Activated T-helper 17 cell treated with anti-CD3 and anti-CD28 coated beads, Interleukin-2, amount 50 U/mL, for 72 hours (primary cell): ENCODE data around the gene GRAMD4. TPM values are rescaled to one million over a fixed set of nuclear protein-coding genes. Genes with fewer than 3 reads are reported as not detected.

ENCODE experiments used
- ATAC-seq: fragments of 150-1000 bp; cut with Tn5 transposase; replicated peaks from 2 replicates; pipeline ENCODE4 v1.10.0; 2021; ENCODE audit warnings: mild to moderate bottlenecking, moderate library complexity
- H3K27ac Mint-ChIP-seq: one replicate; pipeline ENCODE4 v1.8.0; 2022; ENCODE audit warnings: mixed read lengths
- H3K27me3 Mint-ChIP-seq: one replicate; pipeline ENCODE4 v1.8.0; 2022; ENCODE audit warnings: mixed read lengths
- H3K36me3 Mint-ChIP-seq: one replicate; pipeline ENCODE4 v1.8.0; 2022; ENCODE audit warnings: low read depth, mild to moderate bottlenecking, mixed read lengths
- H3K4me1 Mint-ChIP-seq: one replicate; pipeline ENCODE4 v1.8.0; 2022; ENCODE audit warnings: mixed read lengths
- H3K4me3 Mint-ChIP-seq: one replicate; pipeline ENCODE4 v1.8.0; 2022; ENCODE audit warnings: mild to moderate bottlenecking, mixed read lengths
- H3K9me3 Mint-ChIP-seq: one replicate; pipeline ENCODE4 v1.8.0; 2022; ENCODE audit warnings: mixed read lengths
- total RNA-seq, 2 donors: library from RNA; stranded (reverse); gene quantifications; one replicate each; pipeline ENCODE4 v1.2.3, GENCODE V29; 2022

Gene GRAMD4
- total RNA-seq, 2 donors from 2014 or later: 23.6 to 51.0 TPM

GRCh38 chr22:46688949-46689348 is 68.8 kb downstream of the GRAMD4 start:
- Mint-ChIP-seq H3K36me3 (peaks cover 94% of the 10 kb centered on the region), H3K27ac (peak overlapping the region; percentile 39)

GRCh38 chr22:46690146-46690545 is 70.0 kb downstream of the GRAMD4 start:
- Mint-ChIP-seq H3K27me3 (no peaks in the 10 kb centered on the region), H3K4me1 (peaks cover 4% of the 10 kb centered on the region), H3K9me3 (no peaks in the 10 kb centered on the region), H3K36me3 (peaks cover 95% of the 10 kb centered on the region), H3K4me3 (no peak overlapping the region), H3K27ac (no peak overlapping the region)
- no peak for ATAC-seq

More at GRCh38 chr22:46688949-46689348, 68.8 kb downstream of the GRAMD4 start:
- Mint-ChIP-seq H3K4me1 (peaks cover 4% of the 10 kb centered on the region), H3K27me3 (no peaks in the 10 kb centered on the region), H3K9me3 (no peaks in the 10 kb centered on the region), H3K4me3 (no peak overlapping the region)
- peak; percentile 11 for ATAC-seq

- H3K4me1 Mint-ChIP-seq: no peaks in the 10 kb centered on the region
- H3K36me3 Mint-ChIP-seq: peaks cover 95% of the 10 kb centered on the region
- no peaks in the 10 kb centered on the region for H3K9me3 Mint-ChIP-seq
- ATAC-seq: no peak
- peak overlapping the region; percentile 48 for H3K27ac Mint-ChIP-seq
- H3K27me3 Mint-ChIP-seq: no peaks in the 10 kb centered on the region
- no peak overlapping the region for H3K4me3 Mint-ChIP-seq
Measured at GRCh38 chr22:46691571-46691970, 71.4 kb downstream of the GRAMD4 start.

DNA sequence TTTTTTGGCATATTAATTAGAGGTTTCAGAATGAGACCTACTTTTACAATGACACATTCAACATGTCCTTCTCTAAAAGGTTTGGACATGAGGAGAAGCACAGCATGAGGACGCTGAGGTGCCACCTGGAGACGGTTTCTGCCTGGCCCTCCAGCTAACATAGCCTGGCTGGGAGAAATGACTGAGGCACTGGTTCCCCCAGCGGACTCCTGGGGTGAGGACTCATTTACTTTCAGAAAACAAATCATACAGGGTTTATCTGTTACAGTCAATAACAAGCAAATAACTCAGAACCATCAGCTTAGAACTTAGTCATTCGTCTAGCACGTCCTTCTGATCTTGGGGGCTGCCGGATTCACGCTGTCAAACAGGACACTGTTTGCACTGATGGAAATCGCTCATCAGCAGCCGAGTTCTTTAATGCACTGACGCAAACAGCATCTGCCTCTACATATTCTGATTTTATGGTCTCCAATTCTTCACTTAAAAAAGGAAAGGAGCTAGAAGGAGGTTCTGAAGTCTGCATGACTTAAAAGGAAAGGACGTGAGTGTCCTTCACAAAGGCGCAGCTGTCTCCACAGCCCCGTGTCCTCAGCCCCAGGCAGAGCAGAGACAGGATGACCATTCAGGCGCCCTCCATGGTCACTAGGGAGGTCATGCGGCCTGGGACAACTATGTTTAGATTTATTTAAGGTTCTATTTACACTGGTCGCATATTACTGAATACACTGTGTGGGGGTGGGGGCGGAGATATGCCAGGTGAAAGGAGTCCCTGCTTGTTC is 73.6 kb downstream of the GRAMD4 start:
- H3K4me3 Mint-ChIP-seq: no peak overlapping the region
- no peaks in the 10 kb centered on the region for H3K27me3 Mint-ChIP-seq
- no peaks in the 10 kb centered on the region for H3K4me1 Mint-ChIP-seq
- H3K9me3 Mint-ChIP-seq: no peaks in the 10 kb centered on the region
- H3K27ac Mint-ChIP-seq: no peak overlapping the region
- peak; percentile 18 for ATAC-seq
- peaks cover 100% of the 10 kb centered on the region for H3K36me3 Mint-ChIP-seq

DNA sequence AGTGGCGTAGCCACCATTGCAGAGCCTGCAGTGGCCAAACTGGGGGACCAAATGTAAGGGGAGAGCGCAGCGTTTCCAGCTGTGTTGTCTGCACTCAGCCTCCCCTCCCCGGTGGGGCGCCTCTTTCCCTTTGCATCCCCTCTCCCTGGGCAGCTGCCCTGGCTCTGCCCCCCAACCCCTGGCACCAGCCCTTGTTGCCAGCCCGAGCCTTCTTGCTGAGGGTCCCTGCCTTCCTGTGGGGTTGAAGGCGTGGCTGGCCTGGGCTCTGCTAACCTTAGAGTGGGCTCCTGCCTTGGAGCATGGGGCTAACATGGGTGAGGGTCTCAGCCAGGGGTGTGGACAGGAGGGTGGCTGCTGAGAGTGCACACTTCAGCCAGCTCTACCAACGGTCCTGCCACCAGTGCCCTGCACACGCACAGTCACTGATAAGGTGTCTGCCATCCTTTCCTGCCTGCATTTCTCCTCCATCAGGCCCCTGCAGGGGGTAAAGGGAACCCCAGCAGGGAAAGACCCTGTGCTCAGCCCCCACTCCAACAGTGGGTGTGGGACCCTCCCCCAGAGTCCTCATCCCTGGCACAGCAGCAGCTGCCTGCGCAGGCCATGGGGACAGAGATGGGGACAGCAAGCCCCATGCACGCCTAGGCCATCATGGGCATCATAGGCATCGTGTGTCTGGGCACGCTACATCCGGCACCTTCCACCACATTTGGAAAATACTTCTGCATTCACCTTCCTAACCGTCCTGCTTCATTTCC is 74.4 kb downstream of the GRAMD4 start:
- Mint-ChIP-seq H3K9me3 (no peaks in the 10 kb centered on the region), H3K4me1 (no peaks in the 10 kb centered on the region), H3K36me3 (peaks cover 100% of the 10 kb centered on the region), H3K27me3 (no peaks in the 10 kb centered on the region), H3K4me3 (no peak overlapping the region), H3K27ac (no peak overlapping the region)
- no peak for ATAC-seq

DNA sequence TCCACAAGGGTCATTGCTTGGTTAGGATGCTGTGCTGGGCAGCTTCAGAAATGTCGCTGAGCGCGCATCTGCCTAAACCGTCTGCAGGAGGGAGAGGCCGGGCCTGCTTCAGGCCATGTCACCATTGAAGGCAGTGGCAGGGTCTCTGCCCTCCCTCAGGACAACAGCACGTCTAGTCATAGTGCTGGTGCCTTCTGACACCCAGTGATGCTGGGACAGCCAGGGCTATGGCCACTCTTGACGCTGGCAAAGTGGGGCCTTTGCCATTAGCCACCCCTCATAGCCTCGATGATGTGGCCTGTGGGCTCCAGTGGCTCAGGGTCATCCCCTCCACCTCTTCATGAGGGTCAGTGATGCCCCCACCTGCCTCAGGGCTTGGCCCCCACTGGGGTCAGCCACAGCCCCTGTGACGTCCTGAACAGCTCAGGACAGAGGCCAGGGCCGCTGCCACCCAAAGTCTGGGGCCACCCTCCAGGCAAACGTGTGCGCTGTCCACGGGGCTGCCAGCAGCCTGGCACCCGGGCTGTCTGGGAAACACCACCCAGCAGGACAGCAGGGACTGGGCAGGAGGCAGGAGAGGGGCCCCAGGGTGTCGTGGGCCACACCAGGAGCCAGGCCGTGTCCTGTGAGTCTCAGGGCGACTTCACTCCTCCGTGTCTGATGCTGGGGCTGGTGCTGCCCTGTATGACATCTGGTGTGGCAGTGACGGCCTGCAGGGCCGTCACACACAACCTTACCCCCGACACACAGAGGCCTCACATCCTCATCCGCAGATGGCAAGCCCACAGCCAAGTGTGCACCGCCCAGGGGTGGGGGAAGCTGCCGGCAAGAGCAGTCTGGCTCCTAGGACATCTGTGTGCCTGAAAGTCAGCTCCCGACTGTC is 75.4 kb downstream of the GRAMD4 start:
- Mint-ChIP-seq H3K4me1 (no peaks in the 10 kb centered on the region), H3K27me3 (no peaks in the 10 kb centered on the region), H3K4me3 (no peak overlapping the region), H3K27ac (no peak overlapping the region), H3K9me3 (no peaks in the 10 kb centered on the region), H3K36me3 (peaks cover 100% of the 10 kb centered on the region)
- no peak for ATAC-seq

DNA sequence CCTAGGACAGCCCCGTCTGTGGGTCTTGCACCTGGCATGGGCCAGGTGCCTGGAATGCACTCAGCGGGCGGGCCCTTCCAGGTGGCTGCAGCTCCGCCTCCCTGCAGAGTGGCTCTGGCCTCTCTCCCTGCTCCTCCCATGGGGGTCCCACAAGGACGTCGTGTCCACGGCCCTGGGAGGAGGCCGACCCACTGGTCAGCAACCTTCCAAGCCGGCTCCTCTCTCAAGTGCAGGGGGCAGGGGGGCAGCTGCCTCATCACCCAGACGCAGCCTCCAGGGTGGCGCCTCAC is 76.0 kb downstream of the GRAMD4 start:
- H3K36me3 Mint-ChIP-seq: peaks cover 100% of the 10 kb centered on the region
- ATAC-seq: no peak
- no peak overlapping the region for H3K27ac Mint-ChIP-seq
- H3K4me3 Mint-ChIP-seq: no peak overlapping the region
- H3K9me3 Mint-ChIP-seq: no peaks in the 10 kb centered on the region
- no peaks in the 10 kb centered on the region for H3K4me1 Mint-ChIP-seq
- H3K27me3 Mint-ChIP-seq: no peaks in the 10 kb centered on the region

DNA sequence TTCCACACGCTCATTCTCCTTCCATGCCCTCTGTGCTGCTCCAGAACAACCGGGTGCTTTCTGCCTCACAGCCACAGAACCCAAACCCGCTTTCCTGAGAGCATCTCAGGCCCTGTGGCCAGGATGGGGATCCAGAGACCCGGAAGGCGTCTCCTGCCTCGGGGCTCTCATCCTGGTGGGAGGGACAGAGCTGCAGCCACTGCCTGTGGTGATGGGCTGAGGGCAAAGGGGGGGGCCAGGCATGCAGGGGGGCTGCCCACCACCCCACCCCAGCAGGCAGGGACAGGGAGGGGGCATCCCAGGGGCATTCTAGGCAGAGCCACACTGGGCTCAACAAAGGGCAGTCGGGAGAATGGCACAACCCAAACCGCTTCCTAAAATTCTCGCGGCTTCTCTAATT is 76.4 kb downstream of the GRAMD4 start:
- H3K27me3 Mint-ChIP-seq: no peaks in the 10 kb centered on the region
- peaks cover 100% of the 10 kb centered on the region for H3K36me3 Mint-ChIP-seq
- H3K27ac Mint-ChIP-seq: no peak overlapping the region
- H3K4me3 Mint-ChIP-seq: no peak overlapping the region
- no peaks in the 10 kb centered on the region for H3K9me3 Mint-ChIP-seq
- no peaks in the 10 kb centered on the region for H3K4me1 Mint-ChIP-seq
- no peak for ATAC-seq

- no peaks in the 10 kb centered on the region for H3K4me1 Mint-ChIP-seq
- no peak overlapping the region for H3K4me3 Mint-ChIP-seq
- peaks cover 100% of the 10 kb centered on the region for H3K36me3 Mint-ChIP-seq
- H3K9me3 Mint-ChIP-seq: no peaks in the 10 kb centered on the region
- H3K27ac Mint-ChIP-seq: no peak overlapping the region
- no peaks in the 10 kb centered on the region for H3K27me3 Mint-ChIP-seq
- no peak for ATAC-seq
Measured at GRCh38 chr22:46697811-46698515, 77.8 kb downstream of the GRAMD4 start.

- peak overlapping the region; percentile 28 for H3K27ac Mint-ChIP-seq
- H3K36me3 Mint-ChIP-seq: peaks cover 100% of the 10 kb centered on the region
Measured at GRCh38 chr22:46699091-46699490, 78.9 kb downstream of the GRAMD4 start.

DNA sequence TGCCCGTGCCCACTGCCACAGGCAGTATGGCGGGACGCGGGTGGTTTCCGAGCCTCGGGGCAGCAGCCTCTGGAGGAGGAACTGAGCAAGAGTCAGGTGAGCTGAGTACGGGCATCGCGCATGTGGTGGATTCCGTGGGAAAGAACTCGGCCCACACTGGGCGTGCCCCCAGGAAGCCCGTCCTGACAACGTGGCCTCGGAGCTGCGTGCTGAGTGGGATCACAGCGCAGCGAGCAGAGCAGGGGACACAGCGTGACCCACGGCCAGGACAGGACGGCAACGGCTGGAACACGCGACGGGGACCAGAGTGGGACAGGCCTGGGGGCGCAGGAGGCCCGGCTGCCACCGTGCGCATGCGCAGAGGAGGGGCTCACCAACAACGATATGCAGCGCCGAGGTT is 81.1 kb downstream of the GRAMD4 start:
- Mint-ChIP-seq H3K4me3 (no peak overlapping the region), H3K9me3 (no peaks in the 10 kb centered on the region), H3K4me1 (no peaks in the 10 kb centered on the region), H3K27ac (no peak overlapping the region), H3K36me3 (peaks cover 100% of the 10 kb centered on the region), H3K27me3 (no peaks in the 10 kb centered on the region)
- ATAC-seq: no peak

More at GRCh38 chr22:46699091-46699490, 78.9 kb downstream of the GRAMD4 start:
- no peak for ATAC-seq
- no peaks in the 10 kb centered on the region for H3K27me3 Mint-ChIP-seq
- H3K4me1 Mint-ChIP-seq: no peaks in the 10 kb centered on the region
- H3K4me3 Mint-ChIP-seq: no peak overlapping the region
- no peaks in the 10 kb centered on the region for H3K9me3 Mint-ChIP-seq

DNA sequence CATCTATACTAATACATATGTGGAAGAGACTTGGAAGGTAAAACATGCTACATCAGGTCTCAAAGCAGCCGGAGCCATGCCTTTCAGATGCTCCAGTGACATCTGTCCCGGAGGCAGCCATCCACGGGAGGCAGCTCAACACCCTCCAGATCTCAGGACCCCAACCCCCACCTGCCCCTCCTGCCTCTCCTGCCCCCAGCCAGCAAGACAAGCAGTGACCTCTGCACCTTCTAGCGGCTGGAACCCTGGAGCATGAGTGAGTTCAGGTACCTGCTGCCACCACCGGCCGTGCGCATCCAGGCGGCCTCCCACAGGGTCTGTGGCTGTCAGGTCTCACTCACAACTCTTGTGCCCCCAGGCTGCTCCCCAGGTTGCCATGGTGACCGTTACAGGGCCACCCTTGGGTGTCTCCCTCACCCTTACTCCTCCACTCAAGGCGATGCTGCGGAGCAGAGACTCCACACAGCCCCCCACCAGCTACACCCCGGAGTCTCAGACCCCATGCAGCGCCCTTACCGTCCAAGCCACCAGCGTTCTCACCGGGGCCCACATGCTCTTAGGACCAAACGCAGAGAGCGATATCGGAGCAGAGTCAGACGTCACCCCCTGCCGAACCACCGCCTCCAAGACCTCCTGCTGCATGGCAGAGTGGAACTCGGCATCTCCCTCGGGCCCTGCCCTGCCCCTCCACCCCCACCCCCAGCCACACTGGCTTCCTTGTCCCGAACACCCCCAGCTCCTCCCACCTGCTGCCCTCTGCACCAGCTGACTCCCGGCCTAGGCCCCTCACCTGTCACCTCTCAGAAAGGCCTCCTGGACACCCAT is 83.2 kb downstream of the GRAMD4 start:
- H3K4me1 Mint-ChIP-seq: no peaks in the 10 kb centered on the region
- no peak overlapping the region for H3K27ac Mint-ChIP-seq
- ATAC-seq: no peak
- no peaks in the 10 kb centered on the region for H3K9me3 Mint-ChIP-seq
- H3K27me3 Mint-ChIP-seq: no peaks in the 10 kb centered on the region
- H3K4me3 Mint-ChIP-seq: no peak overlapping the region
- H3K36me3 Mint-ChIP-seq: peaks cover 100% of the 10 kb centered on the region

GRCh38 chr22:46703996-46704370 is 83.8 kb downstream of the GRAMD4 start:
- ATAC-seq: no peak
- no peak overlapping the region for H3K27ac Mint-ChIP-seq
- H3K27me3 Mint-ChIP-seq: no peaks in the 10 kb centered on the region
- H3K4me1 Mint-ChIP-seq: no peaks in the 10 kb centered on the region
- no peak overlapping the region for H3K4me3 Mint-ChIP-seq
- H3K9me3 Mint-ChIP-seq: no peaks in the 10 kb centered on the region
- H3K36me3 Mint-ChIP-seq: peaks cover 100% of the 10 kb centered on the region
